ENCODE data around the gene ARFGEF2. TPM values are rescaled to one million over a fixed set of nuclear protein-coding genes. Genes with fewer than 3 reads are reported as not detected.

The ARFGEF2 gene
- total RNA-seq, 1 experiment from 2014 or later = 17.9 TPM

GRCh38 chr20:48942730-48943129 lies 21.2 kb downstream of the ARFGEF2 start:
- H3K36me3 ChIP-seq (replicated peaks; ENCODE audit: control insufficient read depth, insufficient read depth, low read length) = no peaks in the 10 kb centered on the region; the same call in 1 of the 2 replicates
- DNase-seq = no peak

GRCh38 chr20:48944663-48945297 lies 23.3 kb downstream of the ARFGEF2 start:
- no peak for DNase-seq
- Histone ChIP-seq H3K36me3 (replicated peaks; ENCODE audit: control insufficient read depth, insufficient read depth, low read length) (peaks cover 1% of the 10 kb centered on the region), H3K4me3 (ENCODE audit: insufficient read depth, low read depth, low read length) (no peak overlapping the region), H3K27me3 (ENCODE audit: control insufficient read depth, insufficient read depth, low read length) (no peaks in the 10 kb centered on the region)

More at GRCh38 chr20:48942730-48943129, 21.2 kb downstream of the ARFGEF2 start:
- Histone ChIP-seq H3K4me3 (ENCODE audit: insufficient read depth, low read depth, low read length) (no peak overlapping the region), H3K27me3 (ENCODE audit: control insufficient read depth, insufficient read depth, low read length) (no peaks in the 10 kb centered on the region)

- no peaks in the 10 kb centered on the region for H3K27me3 ChIP-seq (ENCODE audit: control insufficient read depth, insufficient read depth, low read length)
- DNase-seq = no peak
- H3K4me3 ChIP-seq (ENCODE audit: insufficient read depth, low read depth, low read length) = no peak overlapping the region
- H3K36me3 ChIP-seq (replicated peaks; ENCODE audit: control insufficient read depth, insufficient read depth, low read length) = peaks cover 3% of the 10 kb centered on the region
Measured at GRCh38 chr20:48945840-48946514, 24.5 kb downstream of the ARFGEF2 start.

DNA sequence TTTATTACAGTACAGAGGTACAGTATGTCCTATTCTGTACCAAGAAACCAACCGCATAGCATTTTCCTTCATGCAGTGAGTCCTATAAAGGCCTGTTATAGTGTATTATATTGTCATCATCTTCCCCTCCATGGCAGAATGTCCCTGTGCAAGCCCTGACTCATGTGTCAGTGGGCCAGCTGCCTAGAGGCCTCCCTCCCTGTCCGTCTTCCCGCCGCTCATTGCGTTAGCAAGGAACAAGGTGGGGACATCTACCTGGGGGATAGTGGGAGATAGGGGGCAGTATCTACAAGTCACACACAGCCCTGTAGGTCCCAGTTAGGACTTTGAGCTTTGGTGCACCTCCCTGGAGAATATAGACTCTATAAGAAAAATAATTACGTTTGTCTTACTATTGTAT lies 27.1 kb downstream of the ARFGEF2 start:
- Histone ChIP-seq H3K27me3 (ENCODE audit: control insufficient read depth, insufficient read depth, low read length) (no peaks in the 10 kb centered on the region), H3K4me3 (ENCODE audit: insufficient read depth, low read depth, low read length) (no peak overlapping the region), H3K36me3 (replicated peaks; ENCODE audit: control insufficient read depth, insufficient read depth, low read length) (peaks cover 6% of the 10 kb centered on the region)
- no peak for DNase-seq

DNA sequence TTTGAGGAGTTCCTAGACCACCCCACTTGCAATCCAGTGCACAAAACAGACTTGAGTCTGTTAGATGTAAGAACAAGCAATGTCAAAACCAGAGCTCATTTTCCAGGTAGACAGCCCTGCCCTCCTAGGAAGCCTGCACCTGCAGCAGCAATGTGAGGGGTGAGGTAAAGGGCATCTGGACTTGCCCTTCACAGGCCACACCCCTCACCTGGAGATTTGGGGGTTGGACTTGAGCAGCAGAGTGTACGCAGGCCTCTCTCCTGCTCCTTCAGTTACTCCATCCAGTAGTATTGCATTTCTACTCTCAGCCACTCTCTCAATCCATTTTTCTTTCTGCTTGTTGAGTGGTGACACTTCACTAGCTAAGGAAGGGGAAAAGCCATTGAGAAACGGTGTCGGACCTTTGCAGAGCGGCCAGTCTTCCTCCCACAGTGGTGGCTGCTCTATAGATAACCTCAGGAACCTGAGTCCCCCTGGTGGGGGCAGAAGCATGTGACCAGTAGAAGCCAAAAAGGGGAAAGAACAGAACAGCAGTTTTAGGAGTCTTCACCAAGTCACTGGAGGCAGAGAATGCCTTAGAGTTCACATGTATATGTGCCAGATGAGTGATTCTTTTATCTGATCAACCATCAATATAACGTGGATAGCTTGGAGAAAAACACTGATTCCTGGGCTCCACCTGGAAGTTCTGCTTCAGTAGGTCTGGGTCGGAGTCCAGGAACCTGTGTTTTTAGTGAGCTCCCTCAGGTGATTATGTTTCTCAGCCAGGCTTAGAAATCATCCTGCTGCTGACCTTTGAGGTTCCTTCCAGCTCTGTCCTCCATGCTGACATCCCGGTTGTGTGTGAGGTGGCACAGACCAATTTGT lies 28.0 kb downstream of the ARFGEF2 start:
- no peak overlapping the region for H3K4me3 ChIP-seq (ENCODE audit: insufficient read depth, low read depth, low read length)
- H3K27me3 ChIP-seq (ENCODE audit: control insufficient read depth, insufficient read depth, low read length) = no peaks in the 10 kb centered on the region
- DNase-seq = peak; percentile 50
- peaks cover 9% of the 10 kb centered on the region for H3K36me3 ChIP-seq (replicated peaks; ENCODE audit: control insufficient read depth, insufficient read depth, low read length)

DNA sequence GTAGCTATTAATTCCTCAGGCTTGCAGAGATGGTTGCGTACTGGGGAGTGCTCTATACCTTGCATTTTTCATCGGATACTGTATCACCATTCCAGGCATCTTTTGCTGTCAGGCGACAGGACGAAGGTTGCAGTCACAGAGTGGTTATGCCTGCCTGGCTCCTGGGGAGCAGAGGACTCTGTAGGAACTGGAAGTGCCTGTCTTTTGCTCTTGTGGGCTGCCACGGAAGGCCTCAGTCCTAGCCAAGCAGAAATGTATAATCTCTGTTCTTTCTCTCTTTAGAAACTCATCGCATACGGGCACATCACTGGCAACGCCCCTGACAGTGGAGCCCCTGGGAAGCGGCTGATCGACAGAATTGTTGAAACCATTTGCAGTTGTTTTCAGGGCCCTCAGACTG lies 29.5 kb downstream of the ARFGEF2 start:
- H3K27me3 ChIP-seq (ENCODE audit: control insufficient read depth, insufficient read depth, low read length) = no peaks in the 10 kb centered on the region
- peaks cover 11% of the 10 kb centered on the region for H3K36me3 ChIP-seq (replicated peaks; ENCODE audit: control insufficient read depth, insufficient read depth, low read length)
- DNase-seq = no peak
- H3K4me3 ChIP-seq (ENCODE audit: insufficient read depth, low read depth, low read length) = no peak overlapping the region

DNA sequence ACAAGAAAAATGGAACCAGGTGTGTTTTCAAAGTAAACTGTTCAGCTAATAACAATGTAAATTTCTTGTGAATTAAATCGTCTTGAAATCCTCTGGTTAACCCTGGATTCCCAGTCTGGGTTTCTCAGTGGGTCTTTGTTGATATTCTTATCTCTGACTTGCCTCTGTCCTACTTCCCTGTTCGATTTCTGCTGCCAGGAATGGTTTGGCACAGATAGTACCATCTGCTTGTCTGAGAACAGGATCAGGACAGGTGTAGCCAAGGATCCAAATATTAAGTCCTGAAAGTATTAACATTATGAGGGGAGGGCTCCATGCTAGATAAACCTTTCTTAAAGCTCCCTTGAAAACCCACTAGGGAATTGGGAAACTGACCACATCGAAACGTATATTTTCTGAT lies 30.1 kb downstream of the ARFGEF2 start:
- Histone ChIP-seq H3K27me3 (ENCODE audit: control insufficient read depth, insufficient read depth, low read length) (no peaks in the 10 kb centered on the region), H3K36me3 (replicated peaks; ENCODE audit: control insufficient read depth, insufficient read depth, low read length) (peaks cover 11% of the 10 kb centered on the region)
- DNase-seq = no peak

GRCh38 chr20:48952656-48953055 lies 31.1 kb downstream of the ARFGEF2 start:
- Histone ChIP-seq H3K4me3 (ENCODE audit: insufficient read depth, low read depth, low read length) (no peak overlapping the region), H3K27me3 (ENCODE audit: control insufficient read depth, insufficient read depth, low read length) (no peaks in the 10 kb centered on the region), H3K36me3 (replicated peaks; ENCODE audit: control insufficient read depth, insufficient read depth, low read length) (peaks cover 11% of the 10 kb centered on the region)
- DNase-seq = no peak

More for the DNA sequence above, 30.1 kb downstream of the ARFGEF2 start:
- H3K4me3 ChIP-seq (ENCODE audit: insufficient read depth, low read depth, low read length) = no peak overlapping the region

DNA sequence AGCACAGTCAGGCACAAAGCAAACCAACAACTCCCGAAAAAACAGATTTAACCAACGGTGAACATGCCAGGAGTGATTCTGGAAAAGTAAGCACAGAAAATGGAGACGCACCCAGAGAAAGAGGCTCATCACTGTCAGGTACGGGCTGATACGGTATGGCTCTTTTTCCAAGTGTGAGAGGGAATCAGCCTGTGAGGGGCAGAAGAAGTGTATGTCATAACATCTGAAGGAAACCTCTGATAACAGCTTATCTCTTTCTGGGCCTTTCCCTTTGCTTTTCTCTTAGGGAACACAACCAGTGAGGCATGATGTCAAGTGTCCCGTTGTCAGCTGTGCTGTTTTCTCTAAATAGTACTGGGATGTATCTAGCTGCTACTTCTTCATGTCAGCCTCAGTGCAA lies 32.1 kb downstream of the ARFGEF2 start:
- Histone ChIP-seq H3K27me3 (ENCODE audit: control insufficient read depth, insufficient read depth, low read length) (no peaks in the 10 kb centered on the region), H3K36me3 (replicated peaks; ENCODE audit: control insufficient read depth, insufficient read depth, low read length) (peaks cover 11% of the 10 kb centered on the region)
- no peak for DNase-seq

GRCh38 chr20:48956052-48956451 lies 34.5 kb downstream of the ARFGEF2 start:
- H3K27me3 ChIP-seq (ENCODE audit: control insufficient read depth, insufficient read depth, low read length) = no peaks in the 10 kb centered on the region
- no peak for DNase-seq
- H3K4me3 ChIP-seq (ENCODE audit: insufficient read depth, low read depth, low read length) = no peak overlapping the region
- peaks cover 8% of the 10 kb centered on the region for H3K36me3 ChIP-seq (replicated peaks; ENCODE audit: control insufficient read depth, insufficient read depth, low read length)

More for the DNA sequence above, 32.1 kb downstream of the ARFGEF2 start:
- no peak overlapping the region for H3K4me3 ChIP-seq (ENCODE audit: insufficient read depth, low read depth, low read length)

DNA sequence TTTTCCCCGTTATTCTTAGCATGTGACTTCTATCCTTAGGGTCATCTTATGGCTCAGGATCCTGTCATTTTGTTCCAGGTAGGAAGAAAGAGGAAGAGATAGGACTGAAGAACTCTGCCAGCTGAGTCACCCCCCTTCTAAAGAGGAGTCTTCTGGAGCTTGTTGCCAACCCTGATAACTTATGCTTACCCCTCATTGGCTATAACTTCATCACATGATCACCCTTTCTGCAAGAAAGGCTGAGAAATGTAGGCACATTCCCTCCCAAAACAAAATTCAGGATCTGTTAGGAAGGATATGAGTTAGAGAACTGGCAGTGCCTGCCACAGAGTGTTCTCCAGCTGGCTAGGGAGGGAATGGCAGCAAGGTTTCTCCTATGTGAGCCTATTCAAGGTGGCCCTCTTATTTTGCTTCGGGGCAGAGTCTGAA lies 35.6 kb downstream of the ARFGEF2 start:
- H3K4me3 ChIP-seq (ENCODE audit: insufficient read depth, low read depth, low read length) = no peak overlapping the region
- DNase-seq = no peak
- no peaks in the 10 kb centered on the region for H3K27me3 ChIP-seq (ENCODE audit: control insufficient read depth, insufficient read depth, low read length)
- H3K36me3 ChIP-seq (replicated peaks; ENCODE audit: control insufficient read depth, insufficient read depth, low read length) = peaks cover 8% of the 10 kb centered on the region

DNA sequence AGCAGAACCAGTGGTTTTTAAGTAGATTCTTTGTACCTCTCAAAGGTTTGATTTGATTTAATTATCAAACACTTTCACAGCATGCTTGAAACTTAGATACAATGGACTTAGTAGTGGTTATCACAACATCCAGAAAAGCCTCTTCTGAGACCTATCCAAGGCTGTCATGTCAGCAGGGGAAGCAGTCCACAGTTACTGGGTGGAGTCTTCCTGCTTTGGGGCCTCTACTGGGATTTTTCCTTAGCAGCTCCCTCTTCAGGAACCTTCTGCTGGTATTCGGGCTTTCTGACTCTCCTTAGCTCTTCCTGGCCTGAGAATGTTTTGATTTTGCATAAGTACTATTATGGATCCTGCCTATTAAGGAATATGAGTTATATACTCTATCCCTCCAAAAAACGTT lies 36.0 kb downstream of the ARFGEF2 start:
- Histone ChIP-seq H3K27me3 (ENCODE audit: control insufficient read depth, insufficient read depth, low read length) (no peaks in the 10 kb centered on the region), H3K36me3 (replicated peaks; ENCODE audit: control insufficient read depth, insufficient read depth, low read length) (peaks cover 8% of the 10 kb centered on the region), H3K4me3 (ENCODE audit: insufficient read depth, low read depth, low read length) (no peak overlapping the region)
- DNase-seq = no peak

DNA sequence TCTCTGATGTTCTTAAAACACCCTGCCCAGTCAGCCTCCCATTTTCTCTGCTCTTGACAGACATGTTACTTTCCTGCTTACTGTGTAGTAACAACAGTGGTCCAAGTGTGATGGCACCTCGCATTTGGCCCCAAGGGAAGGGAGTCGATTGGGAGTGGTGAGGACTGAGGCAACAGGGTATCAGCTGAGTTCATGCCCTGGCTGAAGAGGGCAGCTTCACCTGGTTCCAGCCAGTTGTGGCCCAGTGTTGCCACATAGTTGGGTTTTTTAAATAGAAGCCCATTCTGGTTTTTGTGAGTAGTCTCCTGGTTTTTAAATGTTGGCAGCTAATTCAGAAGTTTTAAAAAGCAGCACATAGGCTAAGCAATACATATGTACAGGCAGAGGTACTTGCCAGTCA lies 37.2 kb downstream of the ARFGEF2 start:
- H3K36me3 ChIP-seq (replicated peaks; ENCODE audit: control insufficient read depth, insufficient read depth, low read length) = peaks cover 3% of the 10 kb centered on the region
- DNase-seq = no peak
- H3K27me3 ChIP-seq (ENCODE audit: control insufficient read depth, insufficient read depth, low read length) = no peaks in the 10 kb centered on the region
- H3K4me3 ChIP-seq (ENCODE audit: insufficient read depth, low read depth, low read length) = no peak overlapping the region

GRCh38 chr20:48959899-48960550 lies 38.5 kb downstream of the ARFGEF2 start:
- no peak for DNase-seq
- no peak overlapping the region for H3K4me3 ChIP-seq (ENCODE audit: insufficient read depth, low read depth, low read length)
- H3K27me3 ChIP-seq (ENCODE audit: control insufficient read depth, insufficient read depth, low read length) = no peaks in the 10 kb centered on the region
- no peaks in the 10 kb centered on the region; the same call in none of the 2 replicates for H3K36me3 ChIP-seq (replicated peaks; ENCODE audit: control insufficient read depth, insufficient read depth, low read length)

All from H7 (cell line).